Medulla oblongata (tissue), 1 donor: ENCODE measurements around the gene GBP1.
"Not testable (repeated sequence)": the region's sequence is repeated elsewhere in the genome, so short reads cannot be mapped to it uniquely, and the experiment has no call there.

ENCODE experiments used
- DNase-seq: peaks from one replicate; pipeline ENCODE4 v3.0.0-alpha.2; 2015; ENCODE audit errors: extremely low spot score

The GBP1 gene

GRCh38 chr1:89051955-89052312 is 13.1 kb downstream of the GBP1 start:
- DNase-seq: no peak

- DNase-seq: no peak
These were observed 13.6 kb downstream of the GBP1 start for GRCh38 chr1:89051300-89051954.

- no peak for DNase-seq
These were observed 14.4 kb downstream of the GBP1 start for GRCh38 chr1:89050649-89051033.

DNA sequence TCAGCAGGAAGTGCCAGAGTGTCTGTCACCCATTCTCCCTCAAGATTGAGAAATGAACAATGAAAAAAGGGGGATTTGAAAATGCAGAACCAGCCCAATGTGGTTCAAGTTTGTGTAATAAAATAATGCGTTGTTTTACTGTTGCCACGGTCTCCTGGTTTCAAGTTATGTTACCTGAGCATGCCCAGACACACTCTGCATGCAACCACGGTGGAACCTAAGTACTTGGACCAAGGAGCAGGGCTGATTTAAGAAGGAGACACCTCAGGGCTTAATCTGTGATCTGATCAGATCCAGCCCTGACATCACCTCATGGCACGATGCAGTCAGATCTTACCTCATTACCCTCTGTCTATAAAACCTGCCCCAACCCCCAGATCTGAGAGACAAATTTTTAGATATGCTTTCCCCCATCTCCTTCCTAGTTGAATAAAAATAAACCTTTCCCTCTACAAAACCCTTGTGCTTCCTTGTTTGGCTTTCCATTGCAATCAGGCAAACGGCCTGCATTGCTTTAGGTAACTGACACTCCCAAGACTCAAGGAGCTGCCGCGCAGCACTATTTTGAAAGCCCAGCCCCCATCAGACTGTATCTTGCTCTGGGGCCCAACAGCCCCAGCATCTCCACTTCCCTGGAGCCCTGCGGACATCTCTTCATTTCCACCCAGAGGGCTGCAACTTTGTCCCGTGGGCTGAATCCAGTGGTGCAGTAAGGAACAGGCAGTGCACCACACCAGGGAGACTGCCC is 14.9 kb downstream of the GBP1 start:
- not testable (repeated sequence) for DNase-seq

- not testable (repeated sequence) for DNase-seq
These were observed 15.8 kb downstream of the GBP1 start for GRCh38 chr1:89049187-89049586.

GRCh38 chr1:89047734-89048133 is 17.3 kb downstream of the GBP1 start:
- no peak for DNase-seq

GRCh38 chr1:89046318-89047183 is 18.5 kb downstream of the GBP1 start:
- not testable (repeated sequence) for DNase-seq

DNA sequence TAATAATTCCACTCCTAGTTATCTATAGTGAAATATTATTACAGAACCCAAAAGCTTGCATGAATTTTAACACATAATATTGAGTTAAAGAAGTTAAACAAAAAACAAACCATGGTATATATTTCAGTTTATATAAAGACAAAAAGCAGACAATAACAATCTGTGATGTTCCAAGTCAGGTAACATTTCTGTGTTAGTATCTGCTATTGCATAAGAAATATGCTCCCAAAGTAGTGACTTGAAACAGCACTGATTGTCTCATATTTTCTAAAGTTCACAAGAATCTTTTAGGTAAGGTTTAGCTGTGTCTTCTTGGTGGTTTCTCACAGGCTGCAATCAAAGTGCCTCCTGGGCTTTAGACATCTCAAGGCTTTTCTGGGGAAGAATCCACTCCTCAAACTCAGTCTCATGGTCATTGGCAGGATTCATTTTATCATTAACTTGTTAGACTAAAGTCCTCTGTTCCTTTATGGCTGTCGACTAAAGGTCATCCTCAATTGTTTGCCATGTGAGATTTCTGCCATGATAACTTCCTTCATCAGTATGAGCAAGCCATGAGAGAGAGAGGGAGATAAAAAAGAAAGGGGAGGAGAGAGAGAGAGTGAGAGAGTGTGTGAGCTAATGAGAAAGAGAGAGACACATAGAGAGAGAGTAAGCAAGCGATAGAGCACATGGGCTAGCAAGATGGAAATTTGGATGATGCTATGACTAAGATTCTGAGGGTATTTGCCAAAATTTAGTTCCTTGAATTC is 19.9 kb downstream of the GBP1 start:
- DNase-seq: no peak

- no peak for DNase-seq
These were observed 21.1 kb downstream of the GBP1 start for GRCh38 chr1:89043940-89044339.

GRCh38 chr1:89042491-89042890 is 22.5 kb downstream of the GBP1 start:
- DNase-seq: no peak

- no peak for DNase-seq
These were observed 23.3 kb downstream of the GBP1 start for GRCh38 chr1:89041721-89042120.

DNA sequence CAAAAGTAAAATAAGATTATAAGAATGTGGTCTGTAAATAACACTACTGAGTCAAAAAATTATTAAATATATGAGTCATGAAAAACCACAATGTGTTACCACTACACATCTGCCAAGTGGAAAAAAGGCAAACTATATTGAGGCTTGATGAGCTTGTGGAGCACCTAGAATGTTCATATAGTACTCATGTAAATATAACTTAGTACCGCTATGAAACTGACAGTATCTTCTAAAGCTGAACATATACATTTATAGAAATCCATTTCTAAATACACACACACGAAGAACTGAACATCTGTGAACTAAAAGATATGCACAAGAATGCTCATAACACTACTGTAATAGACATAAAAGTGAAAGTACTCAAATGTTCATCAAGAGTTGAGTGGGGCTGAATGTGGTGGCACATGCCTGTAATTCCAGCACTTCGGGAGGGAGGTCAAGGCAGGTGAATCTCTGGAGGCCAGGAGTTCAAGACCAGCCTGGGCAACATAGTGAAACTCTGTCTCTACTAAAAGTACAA is 23.8 kb downstream of the GBP1 start:
- no peak for DNase-seq

DNA sequence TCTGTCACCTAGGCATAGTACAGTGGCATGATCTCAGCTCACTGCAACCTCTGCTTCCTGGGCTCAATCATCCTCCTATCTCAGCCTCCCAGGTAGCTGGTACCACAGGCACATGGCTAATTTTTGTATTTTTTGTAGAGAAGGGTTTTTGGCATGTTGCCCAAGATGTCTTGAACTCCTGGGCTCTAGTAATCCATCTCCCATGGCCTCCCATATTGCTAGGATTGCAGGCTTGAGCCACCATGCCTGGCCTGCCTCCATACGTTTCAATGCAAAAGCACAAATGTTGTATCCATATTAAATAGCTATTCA is 24.7 kb downstream of the GBP1 start:
- no peak for DNase-seq

DNA sequence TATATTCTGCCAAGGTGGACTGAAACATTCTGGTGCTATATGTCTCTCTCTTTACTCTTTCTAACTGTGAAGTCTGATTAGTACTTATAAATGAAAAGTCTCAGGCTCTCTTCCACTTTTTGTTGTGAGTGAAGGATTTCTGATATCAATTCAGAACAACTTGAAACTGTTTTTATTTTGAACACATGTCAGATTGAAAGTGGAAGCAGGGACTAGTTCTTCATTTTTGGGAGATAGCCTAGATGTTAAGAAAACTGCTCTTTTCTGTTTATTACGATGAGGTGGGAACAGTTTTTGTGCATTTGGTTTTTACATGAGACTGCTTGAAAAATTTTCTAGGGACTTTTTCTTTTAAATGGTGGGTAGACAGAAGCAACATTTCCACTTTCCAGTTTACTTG is 27.8 kb downstream of the GBP1 start:
- peak; percentile 41 for DNase-seq

- no peak for DNase-seq
These were observed 29.9 kb downstream of the GBP1 start for GRCh38 chr1:89035080-89035479.

DNA sequence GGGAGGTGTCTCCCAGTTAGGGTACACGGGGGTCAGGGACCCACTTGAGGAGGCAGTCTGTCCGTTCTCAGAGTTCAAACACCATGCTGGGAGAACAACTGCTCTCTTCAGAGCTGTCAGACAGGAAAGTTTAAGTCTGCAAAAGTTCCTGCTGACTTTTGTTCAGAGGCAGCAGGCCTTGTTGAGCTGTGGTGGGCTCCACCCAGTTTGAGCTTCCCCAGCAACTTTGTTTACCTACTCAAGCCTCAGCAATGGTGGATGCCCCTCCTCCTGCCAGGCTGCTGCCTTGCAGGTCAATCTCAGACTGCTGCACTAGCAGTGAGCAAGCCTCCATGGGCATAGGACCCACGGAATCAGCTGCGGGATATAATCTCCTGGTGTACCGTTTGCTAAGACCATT is 31.0 kb downstream of the GBP1 start:
- DNase-seq: not testable (repeated sequence)

GRCh38 chr1:89029051-89029450 is 36.0 kb downstream of the GBP1 start:
- not testable (repeated sequence) for DNase-seq

DNA sequence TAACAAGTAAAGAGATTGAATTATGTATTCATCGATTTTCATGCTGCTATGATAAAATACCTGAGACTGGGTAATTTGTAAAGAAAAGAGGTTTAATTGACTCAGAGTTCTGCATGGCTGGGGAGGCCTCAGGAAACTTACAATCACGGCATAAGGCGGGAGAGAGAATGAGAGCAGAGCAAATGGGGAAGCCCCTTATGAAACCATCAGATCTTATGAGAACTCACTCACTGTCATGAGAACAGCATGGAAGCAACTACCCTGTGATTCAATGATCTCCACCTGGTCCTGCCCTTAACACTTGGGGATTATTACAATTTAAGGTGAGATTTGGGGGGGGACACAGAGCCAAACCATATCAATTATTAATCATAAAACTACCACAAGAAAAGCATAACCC is 39.1 kb downstream of the GBP1 start:
- DNase-seq: no peak

DNA sequence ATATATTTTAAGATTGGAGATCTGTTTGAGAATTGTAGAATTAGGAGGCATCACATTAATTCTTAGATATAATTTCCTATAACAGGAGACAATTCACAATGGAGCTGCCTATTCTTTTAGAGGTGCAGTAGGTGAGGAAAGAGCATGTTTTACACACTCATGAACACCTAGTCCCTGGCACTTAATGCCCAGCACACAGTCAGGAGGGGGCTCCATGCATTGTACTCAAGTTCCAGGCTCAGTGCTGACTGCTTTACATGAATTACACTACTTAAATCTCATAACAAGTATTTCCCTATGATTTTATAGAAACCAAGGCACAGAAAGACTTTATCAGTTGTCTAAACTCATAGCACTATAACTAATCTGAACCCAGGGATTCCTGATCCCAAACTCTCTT is 42.0 kb downstream of the GBP1 start:
- no peak for DNase-seq

DNA sequence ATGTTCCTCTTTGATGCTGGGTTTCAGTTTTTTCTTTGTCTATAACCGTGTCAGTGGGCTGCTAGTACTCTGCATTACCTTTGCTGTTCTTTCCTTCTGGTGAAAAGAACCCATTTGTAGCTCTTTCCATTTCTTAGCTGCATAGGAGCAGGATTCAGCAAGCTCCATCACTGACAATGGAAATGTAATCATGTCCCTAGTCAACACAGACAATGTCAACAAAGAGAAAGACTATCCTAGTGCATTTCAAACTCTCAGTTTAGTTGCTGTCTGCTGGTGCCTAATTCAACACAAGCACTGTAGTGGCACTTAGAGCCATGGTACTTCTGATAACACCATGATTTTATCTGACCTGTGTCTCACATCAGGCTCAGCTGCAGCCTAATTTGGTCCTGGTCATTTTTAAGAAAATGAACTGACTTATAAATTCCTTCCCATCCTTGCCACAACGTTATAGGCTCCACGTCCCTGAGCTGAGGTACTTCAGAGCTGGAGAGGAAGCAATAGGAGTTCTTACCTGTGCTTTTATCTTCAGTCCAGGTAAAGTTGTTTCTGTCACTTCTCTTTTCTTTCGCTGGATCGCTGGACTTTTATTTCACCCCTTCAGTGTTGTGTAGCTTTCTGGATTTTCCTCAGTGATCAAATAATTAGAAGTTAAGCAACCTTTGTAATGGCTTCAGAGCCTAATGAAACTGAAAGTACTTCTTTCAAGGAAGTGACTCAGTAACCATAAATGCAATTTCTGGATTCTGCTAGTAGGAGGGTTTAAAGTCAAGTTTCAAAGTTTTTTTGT is 42.6 kb downstream of the GBP1 start, which contains the start of gene GBP3:
Gene GBP3, minus strand, starts transcription at position 700 of the 793 bp plus-strand sequence. CDS start 2,145 bp downstream, outside the sequence.
- peak; percentile 47 for DNase-seq

GRCh38 chr1:89018318-89018717 is 46.7 kb downstream of the GBP1 start:
- not testable (repeated sequence) for DNase-seq
